Measurements from ENCODE around the gene SMPD2.

The SMPD2 gene

GRCh38 chr6:109488001-109488400, 47.5 kb downstream of the SMPD2 start:
- DNase-seq, result no peak

- no peak for DNase-seq
These were observed 50.2 kb downstream of the SMPD2 start for GRCh38 chr6:109490713-109491112.

- DNase-seq, result no peak
These were observed 50.8 kb downstream of the SMPD2 start for GRCh38 chr6:109491207-109491938.
